Activated naive CD4-positive, alpha-beta T cell treated with anti-CD3 and anti-CD28 coated beads, Interleukin-2, amount 50 U/mL, for 72 hours (primary cell): ENCODE measurements around the gene SLC12A8. TPM values are rescaled to one million over a fixed set of nuclear protein-coding genes. Genes with fewer than 3 reads are reported as not detected.

Source experiments
- ATAC-seq, 2 donors: fragments of 150-1000 bp; cut with Tn5 transposase; 2 replicates each; pipeline ENCODE4 v1.10.0; 2021; ENCODE audit warnings: mild to moderate bottlenecking in 2 of 2, moderate library complexity in 2 of 2
- DNase-seq, 2 donors: peaks; one replicate each; pipeline ENCODE4 v3.0.0; 2021 to 2022; ENCODE audit warnings: low spot score in 2 of 2
- H3K27ac Mint-ChIP-seq, 2 donors: one replicate each; pipeline ENCODE4 v1.8.0; 2022; ENCODE audit warnings: mild to moderate bottlenecking in 2 of 2, mixed read lengths in 2 of 2
- H3K36me3 Mint-ChIP-seq, 2 donors: one replicate each; pipeline ENCODE4 v1.8.0; 2022; ENCODE audit warnings: mixed read lengths in 2 of 2
- H3K9me3 Mint-ChIP-seq, 2 donors: one replicate each; pipeline ENCODE4 v1.8.0; 2022; ENCODE audit warnings: mixed read lengths in 2 of 2
- total RNA-seq, 2 donors: library from RNA; stranded (reverse); gene quantifications; one replicate each; pipeline ENCODE4 v1.2.3, GENCODE V29; 2022

The SLC12A8 gene
- total RNA-seq, 2 donors from 2014 or later: 0.34 to 0.35 TPM

GRCh38 chr3:125175295-125176078 is 37.1 kb downstream of the SLC12A8 start:
- H3K27ac Mint-ChIP-seq: no peak overlapping the region
- DNase-seq (no peak), ATAC-seq (no peak)
- peaks cover 11 to 16% of the 10 kb centered on the region in 2 donors for H3K36me3 Mint-ChIP-seq
- H3K9me3 Mint-ChIP-seq: peaks cover 7% of the 10 kb centered on the region in 2 donors

DNA sequence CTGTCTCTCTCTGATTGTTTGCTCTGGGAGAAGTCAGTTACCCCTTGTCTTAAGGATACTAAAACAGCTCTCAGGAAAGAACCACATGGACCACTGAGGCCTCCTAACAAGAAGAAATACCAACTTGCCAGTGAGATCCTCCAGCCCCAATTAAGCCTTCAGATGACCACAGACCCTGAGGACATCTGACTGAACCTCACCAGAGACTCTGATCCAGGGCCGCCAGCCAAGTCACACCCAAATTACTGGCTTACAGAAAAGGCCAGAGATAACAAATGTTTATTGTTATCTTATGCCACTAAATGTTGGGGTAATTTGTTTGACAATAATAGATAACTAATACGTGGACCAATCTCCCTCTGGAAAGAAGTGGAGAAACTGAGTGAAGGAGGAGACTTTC is 40.2 kb downstream of the SLC12A8 start:
- Mint-ChIP-seq H3K9me3 (peaks cover 7% of the 10 kb centered on the region in 2 donors), H3K36me3 (peaks cover 11 to 16% of the 10 kb centered on the region in 2 donors), H3K27ac (no peak overlapping the region)
- no peak for DNase-seq
- ATAC-seq: no peak

GRCh38 chr3:125168711-125169393 is 43.7 kb downstream of the SLC12A8 start:
- ATAC-seq: no peak
- H3K27ac Mint-ChIP-seq: no peak overlapping the region
- DNase-seq: no peak
- peaks cover 7% of the 10 kb centered on the region in 2 donors for H3K9me3 Mint-ChIP-seq
- H3K36me3 Mint-ChIP-seq: peaks cover 10% of the 10 kb centered on the region in 2 donors

- no peak for DNase-seq
- Mint-ChIP-seq H3K36me3 (no peaks in the 10 kb centered on the region), H3K27ac (no peak overlapping the region), H3K9me3 (no peaks in the 10 kb centered on the region)
- no peak for ATAC-seq
Observed at GRCh38 chr3:125166599-125167136, 45.9 kb downstream of the SLC12A8 start.

- ATAC-seq (no peak), DNase-seq (no peak)
- no peaks in the 10 kb centered on the region for H3K9me3 Mint-ChIP-seq
- no peaks in the 10 kb centered on the region for H3K36me3 Mint-ChIP-seq
- no peak overlapping the region for H3K27ac Mint-ChIP-seq
Observed at GRCh38 chr3:125165948-125166553, 46.5 kb downstream of the SLC12A8 start.

DNA sequence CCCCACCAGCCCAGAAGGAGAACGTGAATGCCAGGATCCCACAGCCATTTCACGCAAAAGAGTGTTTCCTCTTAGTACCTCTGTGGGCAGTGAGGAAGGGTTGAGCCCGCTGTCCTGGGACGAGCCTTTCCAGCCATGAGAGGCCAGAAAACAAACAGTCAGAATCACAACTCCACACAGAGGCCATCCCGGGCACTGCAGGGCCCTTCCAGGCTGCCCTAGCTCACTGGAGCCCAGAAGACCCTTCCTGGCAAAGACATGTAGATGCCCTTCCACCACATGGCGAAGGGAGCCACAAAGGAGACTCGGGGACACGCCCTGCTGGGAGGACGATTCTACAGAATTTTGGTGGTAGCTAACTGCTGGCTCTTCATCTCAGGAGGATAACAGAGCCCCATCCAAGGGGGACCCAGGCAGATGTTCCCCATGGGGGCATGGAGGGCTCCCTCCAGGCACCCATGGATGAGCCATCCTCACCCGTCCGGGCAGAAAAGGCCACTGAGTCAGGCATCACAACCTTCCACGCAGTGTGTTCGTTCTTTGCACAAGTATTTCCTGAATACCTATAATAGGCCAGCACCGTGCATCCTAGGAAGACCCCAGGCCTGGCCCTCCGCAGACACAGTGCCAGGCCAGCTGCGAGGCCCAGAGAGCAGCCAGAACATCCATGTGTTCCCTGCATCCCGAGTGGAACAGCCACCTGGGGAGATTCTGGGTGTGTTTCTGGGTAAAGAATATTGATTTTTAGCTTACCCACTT is 47.2 kb downstream of the SLC12A8 start:
- H3K27ac Mint-ChIP-seq: no peak overlapping the region
- DNase-seq (no peak), ATAC-seq (no peak)
- H3K9me3 Mint-ChIP-seq: no peaks in the 10 kb centered on the region
- no peaks in the 10 kb centered on the region for H3K36me3 Mint-ChIP-seq

DNA sequence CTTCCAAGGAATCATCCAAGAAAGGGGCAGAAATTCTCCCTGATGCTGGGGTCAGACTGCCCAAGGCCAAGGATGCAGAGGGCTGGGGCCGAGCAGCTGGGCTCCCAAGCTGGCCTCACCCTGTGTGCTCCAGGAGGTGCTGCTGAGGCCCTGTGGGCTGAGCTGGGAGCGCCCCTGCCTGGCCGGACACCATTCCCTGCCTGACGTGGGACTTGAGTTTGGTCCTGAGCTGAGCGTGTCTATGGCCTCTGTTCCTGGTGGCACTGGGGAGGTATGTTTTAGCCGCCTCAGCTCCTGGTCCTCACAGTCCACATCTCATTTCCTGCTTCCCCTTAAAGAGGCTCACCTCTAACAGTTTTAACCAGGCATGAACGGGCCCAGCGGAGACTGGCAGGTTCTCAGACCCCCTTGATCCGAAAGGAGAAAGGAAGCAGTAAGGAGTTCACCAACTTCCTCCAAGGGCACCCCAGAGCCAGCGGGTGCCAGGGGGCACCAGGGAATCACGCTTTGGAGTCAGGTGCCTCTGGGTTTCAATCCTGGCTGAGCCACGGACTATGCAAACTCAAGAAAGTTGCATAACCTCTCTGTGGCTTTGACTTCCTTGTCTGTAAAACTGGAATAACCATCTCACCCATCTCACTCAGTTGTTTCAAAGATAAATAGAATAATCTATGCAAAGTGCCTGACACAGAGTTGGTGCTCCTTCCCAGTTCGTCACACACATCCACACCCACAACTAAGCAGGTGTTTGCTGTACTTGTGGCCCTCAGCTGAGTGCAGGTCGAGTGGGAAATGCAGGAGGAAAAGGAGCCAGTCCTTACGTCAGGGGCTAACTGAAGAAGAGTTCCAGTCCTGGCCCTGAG is 48.6 kb downstream of the SLC12A8 start:
- ATAC-seq (no peak), DNase-seq (no peak)
- Mint-ChIP-seq H3K27ac (no peak overlapping the region), H3K9me3 (no peaks in the 10 kb centered on the region), H3K36me3 (no peaks in the 10 kb centered on the region)

GRCh38 chr3:125161607-125162219 is 50.8 kb downstream of the SLC12A8 start:
- no peaks in the 10 kb centered on the region for H3K36me3 Mint-ChIP-seq

GRCh38 chr3:125160606-125161371 is 51.8 kb downstream of the SLC12A8 start:
- no peaks in the 10 kb centered on the region for H3K9me3 Mint-ChIP-seq
- no peaks in the 10 kb centered on the region for H3K36me3 Mint-ChIP-seq
- H3K27ac Mint-ChIP-seq: no peak overlapping the region
- ATAC-seq: no peak
- no peak for DNase-seq

More at GRCh38 chr3:125161607-125162219, 50.8 kb downstream of the SLC12A8 start:
- Mint-ChIP-seq H3K9me3 (no peaks in the 10 kb centered on the region), H3K27ac (no peak overlapping the region)
- ATAC-seq (no peak), DNase-seq (no peak)

- DNase-seq (no peak), ATAC-seq (no peak)
Observed at GRCh38 chr3:125157183-125157582, 55.4 kb downstream of the SLC12A8 start.

GRCh38 chr3:125156456-125156855 is 56.1 kb downstream of the SLC12A8 start:
- no peaks in the 10 kb centered on the region for H3K36me3 Mint-ChIP-seq
- no peaks in the 10 kb centered on the region for H3K9me3 Mint-ChIP-seq
- ATAC-seq: no peak
- DNase-seq: no peak
- no peak overlapping the region for H3K27ac Mint-ChIP-seq

More at GRCh38 chr3:125157183-125157582, 55.4 kb downstream of the SLC12A8 start:
- Mint-ChIP-seq H3K9me3 (no peaks in the 10 kb centered on the region), H3K36me3 (no peaks in the 10 kb centered on the region), H3K27ac (peak overlapping the region in 1 of 2 donors; percentile 6)

DNA sequence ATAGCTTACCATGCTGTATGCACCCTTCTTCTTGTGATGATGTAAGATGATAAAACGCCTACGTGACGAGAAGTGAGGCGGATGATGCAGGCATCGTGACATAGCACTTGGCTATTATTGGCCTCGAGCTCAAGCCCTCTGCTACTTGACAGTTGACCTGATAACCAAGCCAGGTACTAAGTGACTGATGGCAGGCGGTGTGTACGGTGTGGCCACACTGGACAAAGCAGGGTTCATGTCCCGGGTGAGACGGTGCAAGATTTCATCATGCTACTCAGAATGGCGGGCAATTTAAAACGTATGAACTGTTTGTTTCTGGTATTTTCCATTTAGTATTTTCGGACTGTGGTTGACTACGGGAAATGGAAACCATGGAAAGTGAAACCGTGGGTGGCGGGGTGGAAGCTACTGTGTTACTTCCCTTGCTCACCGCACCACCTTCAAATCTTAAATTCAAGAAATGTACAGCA is 57.7 kb downstream of the SLC12A8 start:
- ATAC-seq: peak in 1 of 2 donors; percentile 39
- Mint-ChIP-seq H3K27ac (no peak overlapping the region), H3K9me3 (no peaks in the 10 kb centered on the region), H3K36me3 (no peaks in the 10 kb centered on the region)
- DNase-seq: no peak

DNA sequence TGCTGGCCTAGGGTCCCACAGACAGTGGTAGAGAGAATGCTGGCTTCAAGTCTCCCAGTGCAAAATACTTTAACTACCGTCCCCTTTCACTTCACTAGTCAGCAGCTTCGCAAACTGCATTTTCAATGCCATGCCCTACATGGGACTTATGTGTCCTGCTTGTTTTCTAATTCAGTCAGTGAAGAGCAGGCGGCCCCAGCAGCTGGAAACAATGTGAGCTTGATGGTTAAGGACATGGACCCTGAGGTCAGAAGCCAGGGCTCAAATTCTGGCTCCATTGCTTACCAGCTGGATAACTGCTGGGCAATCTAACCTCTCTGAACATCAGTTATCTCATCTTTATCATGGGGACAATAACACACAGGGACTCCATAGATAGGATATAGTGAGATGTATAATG is 58.4 kb downstream of the SLC12A8 start:
- no peak for ATAC-seq
- DNase-seq: no peak

DNA sequence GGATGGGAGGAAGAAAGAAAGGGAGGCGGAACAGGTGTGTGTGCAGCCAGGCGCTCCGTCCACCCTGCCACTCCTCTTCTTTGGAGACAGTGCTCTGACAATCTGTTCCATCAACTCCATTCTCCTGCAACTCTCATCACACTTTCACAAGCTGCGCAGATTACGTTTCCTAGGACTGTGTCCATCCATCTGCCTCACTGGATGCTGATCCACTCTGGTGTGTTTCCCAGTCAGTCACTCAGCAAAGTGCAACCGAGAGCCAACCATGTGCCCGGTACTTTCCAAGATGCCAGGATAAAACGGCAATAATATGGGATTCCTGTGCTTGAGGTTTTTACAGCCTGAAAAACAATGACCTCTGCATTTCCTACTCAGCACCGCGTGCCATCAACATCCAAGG is 59.6 kb downstream of the SLC12A8 start:
- DNase-seq (no peak), ATAC-seq (no peak)
- no peaks in the 10 kb centered on the region for H3K9me3 Mint-ChIP-seq
- no peaks in the 10 kb centered on the region for H3K36me3 Mint-ChIP-seq
- no peak overlapping the region for H3K27ac Mint-ChIP-seq

More for the DNA sequence above, 58.4 kb downstream of the SLC12A8 start:
- H3K27ac Mint-ChIP-seq: no peak overlapping the region
- no peaks in the 10 kb centered on the region for H3K36me3 Mint-ChIP-seq
- H3K9me3 Mint-ChIP-seq: no peaks in the 10 kb centered on the region

GRCh38 chr3:125151916-125152315 is 60.6 kb downstream of the SLC12A8 start:
- Mint-ChIP-seq H3K9me3 (no peaks in the 10 kb centered on the region), H3K36me3 (no peaks in the 10 kb centered on the region), H3K27ac (no peak overlapping the region)
- no peak for ATAC-seq
- no peak for DNase-seq
